HepG2 (cell line): ENCODE data around the gene MIEF1. TPM values are rescaled to one million over a fixed set of nuclear protein-coding genes. Genes with fewer than 3 reads are reported as not detected.

Source experiments
- ATAC-seq: fragments of 200-7000 bp; cut with Tn5 transposase; 3 replicates; pipeline ENCODE4 v1.9.1; 2020; ENCODE audit warnings: mild to moderate bottlenecking, moderate library complexity
- BruUV-seq: library from RNA; stranded (reverse); fragments of 400-500 nt; replicated peaks from 2 replicates; lab custom pipeline; 2021; lab: Mats Ljungman, UMichigan
- CTCF ChIA-PET: fragments of 300-600 bp; formaldehyde crosslinking; extraction: SDS; loops from one replicate; lab custom pipeline; 2021; ENCODE audit warnings: low total read pairs, inconsistent platforms, low intra/inter-chr PET ratio; lab: Yijun Ruan, JAX
- POLR2A ChIA-PET: fragments of 350-600 bp; sonication (Branson Sonifier 250); formaldehyde crosslinking; loops from one replicate; lab custom pipeline; 2020; ENCODE audit warnings: antibody characterized with exemption, inconsistent platforms; lab: Yijun Ruan, JAX
- DNase-seq: peaks from one replicate; pipeline ENCODE4 v3.0.0-alpha.2; 2015; ENCODE audit warnings: low spot score
- FAIRE-seq: peaks from 3 replicates; lab custom pipeline; 2011; peaks lifted over from hg19 to GRCh38; lab: Jason Lieb, UNC
- H2AFZ ChIP-seq: one replicate; pipeline ENCODE4 v1.6.1; 2011; ENCODE audit warnings: low read length, inconsistent platforms
- H3K27ac ChIP-seq: fragments of 300-600 bp; 3 replicates; pipeline ENCODE4 v1.8.0; 2011; ENCODE audit warnings: mixed run types, mild to moderate bottlenecking, mixed read lengths, low read length, inconsistent platforms; ENCODE audit not compliant: insufficient read depth; ENCODE audit errors: extremely low read length
- H3K27me3 ChIP-seq, 2 experiments: fragments of 200-600 bp in 1 of 2; 2 replicates in 1 of 2; 3 replicates in 1 of 2; pipeline versions ENCODE4 v1.6.0 to v1.8.0; 2011; ENCODE audit warnings: low read length in 2 of 2, mild to moderate bottlenecking in 2 of 2, moderate library complexity in 2 of 2, inconsistent platforms in 1 of 2; ENCODE audit not compliant: insufficient read depth in 2 of 2, control insufficient read depth in 1 of 2
- H3K36me3 ChIP-seq, 2 experiments: fragments of 200-600 bp in 1 of 2; replicated peaks in 1 of 2; 2 replicates in 1 of 2; 3 replicates in 1 of 2; pipeline versions ENCODE4 v1.5.1 to v1.8.0; 2011; ENCODE audit warnings: low read length in 2 of 2, inconsistent platforms in 1 of 2; ENCODE audit not compliant: insufficient read depth in 2 of 2, control insufficient read depth in 1 of 2
- H3K4me1 ChIP-seq: 2 replicates; pipeline ENCODE4 v1.5.1; 2012; ENCODE audit warnings: low read length, inconsistent platforms; ENCODE audit not compliant: insufficient read depth
- H3K4me2 ChIP-seq: 2 replicates; pipeline ENCODE4 v1.6.0; 2011; ENCODE audit warnings: low read depth, low read length, inconsistent platforms
- H3K4me3 ChIP-seq, 3 experiments: fragments of 200-600 bp in 1 of 3; sonication (generic), shearing (Covaris generic) in 1 of 3; replicated peaks in 1 of 3; 2 replicates each; pipeline ENCODE4 v1.5.1; 2011 to 2016; ENCODE audit warnings: low read length in 3 of 3, inconsistent platforms in 2 of 3, low read depth in 2 of 3, mild to moderate bottlenecking in 2 of 3, control low read depth in 1 of 3, mixed read lengths in 1 of 3; ENCODE audit not compliant: insufficient read depth in 1 of 3
- H3K79me2 ChIP-seq: one replicate; pipeline ENCODE4 v1.6.1; 2011; ENCODE audit warnings: low read length, inconsistent platforms; ENCODE audit not compliant: insufficient read depth
- H3K9ac ChIP-seq: 2 replicates; pipeline ENCODE4 v1.6.0; 2011; ENCODE audit warnings: mild to moderate bottlenecking, low read depth, low read length, inconsistent platforms; ENCODE audit not compliant: insufficient read depth
- H3K9me3 ChIP-seq: 2 replicates; pipeline ENCODE4 v1.5.1; 2012; ENCODE audit warnings: mild to moderate bottlenecking, low read length
- H4K20me1 ChIP-seq: 2 replicates; pipeline ENCODE4 v1.6.0; 2011; ENCODE audit warnings: inconsistent platforms, mild to moderate bottlenecking, low read length, moderate library complexity; ENCODE audit not compliant: insufficient read depth
- ELF3 ChIP-seq: IDR thresholded peaks from 2 replicates; pipeline ENCODE4 v1.6.1; 2016; ENCODE audit warnings: missing genetic modification reagents, missing compliant biosample characterization
- ELK4 ChIP-seq: sonication (generic); formaldehyde crosslinking; IDR thresholded peaks from 2 replicates; pipeline ENCODE4 v1.9.0; 2021; ENCODE audit warnings: missing genetic modification reagents, borderline replicate concordance
- ETV6 ChIP-seq: sonication (generic); formaldehyde crosslinking; conservative IDR thresholded peaks from 2 replicates; pipeline ENCODE4 v1.4.0; 2020; ENCODE audit warnings: missing genetic modification reagents
- FOXK2 ChIP-seq: fragments of 450-650 bp; IDR thresholded peaks from 2 replicates; pipeline ENCODE4 v1.6.1; 2016
- HMGXB4 ChIP-seq, 2 experiments: sonication (generic) in 1 of 2; formaldehyde crosslinking in 1 of 2; IDR thresholded peaks; 2 replicates each; pipeline versions ENCODE4 v1.4.0 to v1.6.1; 2018 to 2020; ENCODE audit warnings: missing genetic modification reagents in 2 of 2, borderline replicate concordance in 1 of 2, low read depth in 1 of 2, mild to moderate bottlenecking in 1 of 2, missing biosample characterization in 1 of 2
- NFIB ChIP-seq: sonication (generic); formaldehyde crosslinking; IDR thresholded peaks from 2 replicates; pipeline ENCODE4 v1.9.0; 2021; ENCODE audit warnings: missing genetic modification reagents, mild to moderate bottlenecking, borderline replicate concordance
- NR0B2 ChIP-seq: sonication (generic); formaldehyde crosslinking; IDR thresholded peaks from 2 replicates; pipeline ENCODE4 v1.4.0; 2020; ENCODE audit warnings: mild to moderate bottlenecking, missing genetic modification reagents
- RAD21 ChIP-seq: fragments of 450-650 bp; formaldehyde crosslinking; IDR thresholded peaks from 2 replicates; pipeline ENCODE4 v1.5.0; 2020; ENCODE audit warnings: mild to moderate bottlenecking
- SNAPC5 ChIP-seq: sonication (generic); formaldehyde crosslinking; IDR thresholded peaks from 2 replicates; pipeline ENCODE4 v1.8.1; 2023; ENCODE audit warnings: mild to moderate bottlenecking, missing genetic modification reagents, borderline replicate concordance
- XRCC5 ChIP-seq: fragments of 200-400 bp; formaldehyde crosslinking; optimal IDR thresholded peaks from 2 replicates; pipeline ENCODE3; 2017; ENCODE audit warnings: mild to moderate bottlenecking, low read length
- ZNF414 ChIP-seq: sonication (generic); formaldehyde crosslinking; IDR thresholded peaks from 2 replicates; pipeline ENCODE4 v1.5.0; 2020; ENCODE audit warnings: missing genetic modification reagents
- ZNF562 ChIP-seq: sonication (generic); formaldehyde crosslinking; IDR thresholded peaks from 2 replicates; pipeline ENCODE4 v1.8.0; 2022; ENCODE audit warnings: missing genetic modification reagents, borderline replicate concordance
- ZNF577 ChIP-seq: sonication (generic); formaldehyde crosslinking; IDR thresholded peaks from 2 replicates; pipeline ENCODE4 v1.4.0; 2020; ENCODE audit warnings: mild to moderate bottlenecking, low read depth, missing genetic modification reagents, borderline replicate concordance
- ZNF674 ChIP-seq: sonication (generic); formaldehyde crosslinking; IDR thresholded peaks from 2 replicates; pipeline ENCODE4 v1.5.0; 2020; ENCODE audit warnings: low read depth, mild to moderate bottlenecking, missing genetic modification reagents
- ZNF782 ChIP-seq: sonication (generic); formaldehyde crosslinking; IDR thresholded peaks from 2 replicates; pipeline ENCODE4 v1.4.0; 2020; ENCODE audit warnings: missing genetic modification reagents, mild to moderate bottlenecking, borderline replicate concordance
- WGBS: methylation state at CpG from one replicate; pipeline ENCODE4 v1.1.6; 2017; ENCODE audit warnings: low lambda C conversion rate; 5-methylcytosine and 5-hydroxymethylcytosine counted together
- in situ Hi-C: cut with HindIII; loops from 2 replicates; pipeline ENCODE4 v1.10.0; 2017; ENCODE audit warnings: low pct_unique_long_range_greater_than_20kb; ENCODE audit not compliant: extremely low pct_ligation_motif_present
- intact Hi-C: fragments of 100-400 bp; cut with micrococcal nuclease; formaldehyde crosslinking; loops from one replicate; pipeline ENCODE4 v1.10.0; 2022; ENCODE audit not compliant: unreplicated experiment
- polyA plus RNA-seq, 8 experiments: library from polyadenylated mRNA; depleted of rRNA in 3 of 8; stranded (reverse) in 7 of 8; unstranded in 1 of 8; fragments of >200 nt; fragmentation: Illumina TruSeq in 4 of 8; extraction: Trizol in 4 of 8; gene quantifications; 2 replicates each; pipeline versions ENCODE4 v1.2.1 to v1.2.3, GENCODE V29; 2011 to 2016; ENCODE audit warnings: low read depth in 4 of 8, missing spikeins in 1 of 8, mixed read lengths in 1 of 8; ENCODE audit not compliant: insufficient read depth in 1 of 8
- total RNA-seq, 5 experiments: library from RNA; depleted of rRNA; stranded (reverse); fragments of >200 nt; fragmentation: Illumina TruSeq; extraction: Trizol; gene quantifications; 2 replicates each; pipeline ENCODE4 v1.2.3, GENCODE V29; 2016; ENCODE audit warnings: low read depth in 1 of 5

The MIEF1 gene
- total and polyA plus RNA-seq, 2 of the 13 experiments (the other 11 are each of a cell fraction or from before 2014, with no cell fraction given) = 21.7 to 34.8 TPM

- TF ChIP-seq ELK4 = no peak
- TF ChIP-seq XRCC5 = peak; percentile 92
- TF ChIP-seq NR0B2 (CRISPR knock-in tag) = no peak
- TF ChIP-seq ZNF414 (CRISPR knock-in tag) = no peak
- 0 out of 2 replicates have a peak, but pooled peaks have one; percentile 18 for TF ChIP-seq RAD21 (CRISPR knock-in tag)
Observed at GRCh38 chr22:39496131-39496838, 5.8 kb upstream of the MIEF1 start (continued).

GRCh38 chr22:39497429-39497828 is 4.7 kb upstream of the MIEF1 start:
- Histone ChIP-seq H3K27me3 (peaks cover 0 to under 1% of the 10 kb centered on the region in 2 experiments; a peak in 1 of 5 replicates), H3K4me3 (no peak overlapping the region), H3K79me2 (no peaks in the 10 kb centered on the region), H4K20me1 (no peaks in the 10 kb centered on the region), H3K36me3 (no peaks in the 10 kb centered on the region), H3K4me1 (peaks cover 57% of the 10 kb centered on the region), H2AFZ (no peak overlapping the region), H3K9ac (no peak overlapping the region), H3K27ac (no peak overlapping the region), H3K9me3 (no peaks in the 10 kb centered on the region), H3K4me2 (no peak overlapping the region)
- ChIA-PET POLR2A (interaction anchor here (2.0 to 9.1 kb wide), 2 partner anchors 22 to 30 kb away, joined by 41 to 167 read pairs; partner anchors contain the start of genes ATF4 and RPS19BP1), CTCF (interaction anchor here (2.8 kb wide), 1 partner anchor 32 kb away, joined by 24 read pairs; no protein-coding TSS in a partner anchor)
- no peak for ATAC-seq
- no TSS peak for BruUV-seq
- DNase-seq = no peak
- intact Hi-C loops (no loop called here), in situ Hi-C loops (no loop called here)
- FAIRE-seq = no peak
- 90% methylated on average over 8 of the region's 8 CpGs for WGBS
- no peak for TF ChIP-seq ZNF577 (CRISPR knock-in tag)
- TF ChIP-seq ZNF674 = no peak
- no peak for TF ChIP-seq ZNF782 (CRISPR knock-in tag)
- no peak for TF ChIP-seq ELF3
- no peak for TF ChIP-seq SNAPC5 (CRISPR knock-in tag)
- TF ChIP-seq ETV6 = no peak
- no peak for TF ChIP-seq ZNF414 (CRISPR knock-in tag)
- no peak for TF ChIP-seq ZNF562 (CRISPR knock-in tag)
- TF ChIP-seq HMGXB4 (CRISPR knock-in tag; IDR thresholded peaks at IDR 0.05; ENCODE audit: borderline replicate concordance in 1 of 2, low read depth in 1 of 2) = no peak
- TF ChIP-seq NFIB (CRISPR knock-in tag) = no peak
- no peak for TF ChIP-seq FOXK2
